Stimulated activated CD4-positive, alpha-beta T cell treated with anti-CD3 and anti-CD28 coated beads, TNF-alpha, amount 100 ng/mL, for 1 hour (primary cell): ENCODE measurements around the gene CTXN1.
A peak's percentile ranks its signal among the peaks of the same experiment; 100 is the strongest.
"Not testable (repeated sequence)": the region's sequence is repeated elsewhere in the genome, so short reads cannot be mapped to it uniquely, and the experiment has no call there.

Experiments
- DNase-seq, 3 donors: peaks; one replicate each; pipeline ENCODE4 v3.0.0-alpha.2; 2020; ENCODE audit warnings: low read depth in 3 of 3, low spot score in 1 of 3

CTXN1 gene

GRCh38 chr19:7947939-7948338, 22.0 kb upstream of the CTXN1 start:
- no peak for DNase-seq

- DNase-seq: peak; percentile 64 to 80 (median 71)
These were observed 18.3 kb upstream of the CTXN1 start for GRCh38 chr19:7944177-7944761.

DNA sequence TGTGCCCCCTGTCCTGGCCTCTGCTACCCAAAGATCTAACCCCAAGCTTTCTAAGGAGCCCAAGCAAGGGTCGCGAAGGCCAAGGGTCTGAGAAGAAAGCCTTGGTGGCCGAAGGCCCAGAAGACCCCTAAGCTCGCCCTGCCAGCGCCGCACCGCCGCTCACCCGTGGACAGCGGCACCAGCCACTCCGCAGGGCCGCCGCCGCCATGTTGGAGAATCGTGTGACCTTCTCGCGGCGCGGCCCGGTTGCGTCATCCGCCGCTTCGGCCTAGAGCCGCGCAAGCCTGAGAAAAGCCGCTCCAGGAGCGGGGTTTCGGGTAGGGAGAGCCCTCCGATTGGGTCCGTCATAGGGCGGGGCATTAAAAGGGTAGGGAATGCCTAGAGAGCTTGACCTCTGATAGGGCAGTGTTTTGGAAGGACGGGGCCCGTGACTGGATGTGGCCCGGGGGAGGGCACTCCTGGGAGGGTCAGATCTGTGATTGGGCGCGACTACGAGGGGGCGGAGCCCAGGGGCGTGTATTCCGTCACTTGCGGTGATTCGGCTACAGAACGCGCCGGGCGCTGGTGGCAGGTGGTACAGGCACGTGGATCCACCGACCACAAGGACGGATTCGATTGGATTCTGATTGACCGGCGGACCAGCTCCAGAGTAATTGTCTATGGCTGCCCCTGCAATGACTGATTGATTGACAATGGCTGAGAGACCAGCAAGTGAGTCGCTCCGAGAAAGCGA, 17.7 kb upstream of the CTXN1 start, which contains the start of gene TIMM44:
Gene TIMM44 (minus strand): TSS at position 223 of the 733 bp plus-strand sequence. CDS start 15 bp downstream, at position 208.
- DNase-seq: peak; percentile 95 to 97 (median 95)

DNA sequence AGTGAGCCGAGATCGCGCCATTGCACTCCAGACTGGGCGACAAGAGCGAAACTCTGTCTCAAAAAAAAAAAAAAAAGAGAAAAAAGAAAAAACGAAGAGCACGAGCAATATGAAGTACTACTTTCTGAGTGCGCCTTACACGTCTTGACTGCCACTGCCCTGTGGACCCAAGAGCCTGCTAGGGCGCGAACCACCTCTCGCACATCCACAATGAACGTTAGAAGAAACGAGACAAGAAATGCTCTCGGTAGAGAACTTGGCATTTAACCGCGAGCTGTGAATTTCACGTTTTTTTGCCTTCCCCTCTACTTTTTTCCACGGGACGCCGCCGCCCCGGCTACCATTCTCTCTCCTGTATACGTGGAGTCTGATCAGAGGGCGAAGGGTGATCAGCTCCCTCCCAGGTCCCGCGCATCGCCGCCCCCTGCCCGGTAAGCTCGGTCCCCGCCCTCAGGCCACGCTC, 17.1 kb upstream of the CTXN1 start:
- no peak for DNase-seq

GRCh38 chr19:7941895-7942596, 16.1 kb upstream of the CTXN1 start:
- DNase-seq: no peak

DNA sequence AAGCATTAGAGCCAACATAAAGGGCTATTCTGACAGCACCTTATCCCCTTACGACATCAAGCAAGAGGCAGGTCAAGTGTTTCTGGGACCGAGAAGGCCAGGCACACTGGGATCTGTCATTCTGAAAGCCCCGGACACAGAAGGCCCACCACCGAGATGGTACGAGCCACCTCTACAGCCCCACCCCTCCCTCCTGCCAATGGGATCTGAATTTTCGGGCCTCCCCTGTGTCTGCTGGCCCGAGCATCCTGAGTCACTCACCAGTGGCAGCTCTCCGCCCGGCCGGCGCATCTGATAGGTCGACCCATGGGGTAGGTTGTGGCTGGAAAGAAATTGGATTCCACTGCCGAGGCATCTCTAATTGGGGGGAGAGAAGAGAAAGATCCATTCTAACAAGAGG, 14.9 kb upstream of the CTXN1 start:
- no peak for DNase-seq

- no peak for DNase-seq
These were observed 8.8 kb upstream of the CTXN1 start for GRCh38 chr19:7934766-7935165.

DNA sequence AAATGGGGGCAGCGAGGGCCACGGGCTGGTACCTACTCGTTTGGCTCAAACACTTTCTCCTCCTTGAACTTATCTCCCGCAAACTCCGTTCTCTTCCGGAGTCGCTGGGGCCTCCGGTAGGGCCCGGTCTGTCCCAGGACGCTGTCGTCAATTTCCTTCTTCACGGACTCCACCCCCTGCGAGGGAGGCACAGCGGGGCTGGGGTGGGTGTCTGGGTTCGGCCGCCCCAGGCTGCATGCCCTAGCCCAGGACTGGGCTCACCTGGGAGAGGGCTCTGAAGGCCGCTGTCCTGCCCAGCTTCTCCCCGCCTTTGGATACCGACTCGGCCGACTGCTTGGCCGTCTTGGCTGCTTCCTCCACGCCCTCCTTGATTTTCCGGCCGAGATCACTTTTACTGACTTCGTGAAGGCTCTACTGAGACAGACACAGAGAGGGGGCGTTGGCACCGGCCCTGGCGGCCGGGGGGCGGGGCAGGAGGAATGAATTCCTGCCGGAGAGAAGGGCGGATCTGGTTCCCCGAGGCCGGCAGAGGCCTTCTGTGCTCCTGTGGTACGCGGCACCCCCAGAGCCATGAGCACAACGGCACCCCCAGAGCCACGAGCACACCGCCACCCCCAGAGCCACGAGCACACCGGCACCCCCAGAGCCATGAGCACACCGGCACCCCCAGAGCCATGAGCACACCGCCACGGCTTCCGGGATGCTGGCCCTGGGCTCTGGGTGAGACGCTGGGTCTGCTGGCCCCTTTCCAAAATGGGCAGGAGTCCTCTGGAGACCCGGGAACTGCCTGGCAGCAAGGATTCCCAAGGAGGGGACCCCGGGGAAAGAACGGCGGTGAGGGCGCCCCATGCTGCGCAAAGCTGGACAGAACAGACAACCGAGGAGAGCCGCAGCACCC, 8.1 kb upstream of the CTXN1 start:
- no peak for DNase-seq

DNA sequence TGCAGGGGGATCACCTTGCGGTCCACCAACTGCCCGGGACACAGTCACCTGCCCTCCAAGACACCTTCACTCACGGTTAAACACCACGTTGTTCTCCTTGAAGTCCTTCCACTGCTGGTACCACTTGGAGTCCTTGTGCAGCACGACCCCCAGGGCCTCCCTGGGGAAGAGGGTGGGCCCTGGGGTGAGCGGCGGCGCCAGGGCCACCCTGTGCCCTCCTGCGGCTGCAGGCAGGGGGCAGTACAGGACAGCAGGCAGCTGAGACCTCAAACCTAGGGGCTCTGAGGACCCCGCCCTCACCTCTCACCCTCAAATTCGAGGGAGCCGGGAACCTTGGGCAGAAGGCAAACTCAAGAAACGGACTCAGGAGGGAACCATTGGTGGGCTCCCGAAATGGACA, 7.5 kb upstream of the CTXN1 start:
- DNase-seq: no peak

DNA sequence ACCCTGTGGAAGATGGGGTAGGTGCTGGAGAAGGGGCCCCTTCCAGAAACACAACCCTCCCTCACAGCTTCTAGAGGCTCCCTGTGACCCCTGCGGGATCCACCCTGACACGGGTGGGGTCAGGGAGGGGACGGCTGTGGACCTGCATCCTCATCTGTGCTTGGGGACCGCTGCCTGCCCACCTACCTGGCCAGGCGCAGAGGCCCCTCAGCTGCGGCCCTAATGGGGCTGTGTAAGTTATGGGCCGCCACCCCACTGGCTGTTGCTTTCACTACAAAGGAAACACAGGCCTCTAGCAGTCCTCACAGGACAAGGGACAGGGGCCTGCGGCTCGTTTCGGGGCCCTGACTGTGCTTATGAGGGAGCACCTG, 7.0 kb upstream of the CTXN1 start:
- DNase-seq: no peak

- no peak for DNase-seq
These were observed 6.5 kb upstream of the CTXN1 start for GRCh38 chr19:7932276-7932929.

DNA sequence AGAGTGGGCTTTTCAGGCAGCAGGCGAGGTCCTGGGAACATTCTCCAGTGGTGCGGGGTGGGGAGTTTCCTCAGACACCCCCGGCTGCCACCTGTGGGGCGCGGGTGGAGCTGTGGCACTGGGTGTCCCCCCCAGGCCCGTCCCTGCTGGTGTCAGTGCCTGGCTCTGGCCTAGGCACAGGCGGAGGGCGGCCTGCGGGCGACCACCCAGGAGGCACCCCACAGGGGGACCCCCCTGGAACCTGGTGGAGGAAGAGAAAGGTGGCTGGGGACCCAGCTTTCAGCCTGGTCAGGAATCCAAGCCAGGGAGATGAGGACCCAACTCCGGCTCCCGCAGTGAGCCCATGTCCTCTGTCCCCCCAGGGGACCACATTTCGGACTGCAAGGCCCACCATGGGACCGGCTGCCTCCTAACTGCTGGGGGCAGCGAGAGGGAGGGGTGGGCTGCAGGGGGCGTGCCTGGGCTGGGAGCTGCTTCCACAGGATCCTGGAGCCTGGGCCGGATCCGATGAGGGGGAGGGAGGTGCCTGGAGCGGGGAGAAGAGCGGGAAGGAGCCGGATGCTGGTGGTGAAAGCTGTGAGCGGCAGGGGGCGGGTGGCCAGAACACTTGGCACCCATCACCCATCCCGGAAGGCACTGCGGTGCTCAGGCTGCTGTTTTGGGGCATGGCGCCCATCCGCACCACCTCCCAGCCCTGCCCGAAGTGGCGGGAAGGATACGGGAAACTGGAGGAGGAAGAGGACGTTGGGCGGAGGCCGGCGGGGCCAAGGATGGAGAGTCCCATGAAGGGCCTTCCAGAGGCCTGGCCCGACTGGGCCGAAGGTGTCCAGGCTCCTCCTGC, 5.5 kb upstream of the CTXN1 start:
- DNase-seq: no peak

DNA sequence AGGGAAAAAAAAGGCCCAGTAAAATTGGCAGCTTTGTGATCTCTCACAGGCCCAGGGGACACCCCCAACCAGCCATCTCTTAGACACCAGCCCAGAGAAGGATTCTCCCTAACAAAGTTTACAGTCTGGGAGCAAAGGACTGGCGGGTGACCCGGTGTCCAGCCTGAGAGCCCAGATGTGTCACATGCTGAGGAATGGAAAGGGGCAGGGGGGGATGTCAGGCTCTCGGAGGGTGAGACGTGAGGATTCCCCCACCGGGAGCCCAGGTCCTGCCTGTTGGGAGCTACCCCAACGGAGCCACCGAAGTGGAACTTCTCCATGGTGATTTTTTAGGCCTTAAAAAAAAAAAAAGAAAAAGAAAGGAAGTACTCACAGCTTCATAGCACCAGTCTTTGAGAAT, 4.8 kb upstream of the CTXN1 start:
- DNase-seq: no peak

GRCh38 chr19:7930030-7930429, 4.1 kb upstream of the CTXN1 start:
- DNase-seq: not testable (repeated sequence)

DNA sequence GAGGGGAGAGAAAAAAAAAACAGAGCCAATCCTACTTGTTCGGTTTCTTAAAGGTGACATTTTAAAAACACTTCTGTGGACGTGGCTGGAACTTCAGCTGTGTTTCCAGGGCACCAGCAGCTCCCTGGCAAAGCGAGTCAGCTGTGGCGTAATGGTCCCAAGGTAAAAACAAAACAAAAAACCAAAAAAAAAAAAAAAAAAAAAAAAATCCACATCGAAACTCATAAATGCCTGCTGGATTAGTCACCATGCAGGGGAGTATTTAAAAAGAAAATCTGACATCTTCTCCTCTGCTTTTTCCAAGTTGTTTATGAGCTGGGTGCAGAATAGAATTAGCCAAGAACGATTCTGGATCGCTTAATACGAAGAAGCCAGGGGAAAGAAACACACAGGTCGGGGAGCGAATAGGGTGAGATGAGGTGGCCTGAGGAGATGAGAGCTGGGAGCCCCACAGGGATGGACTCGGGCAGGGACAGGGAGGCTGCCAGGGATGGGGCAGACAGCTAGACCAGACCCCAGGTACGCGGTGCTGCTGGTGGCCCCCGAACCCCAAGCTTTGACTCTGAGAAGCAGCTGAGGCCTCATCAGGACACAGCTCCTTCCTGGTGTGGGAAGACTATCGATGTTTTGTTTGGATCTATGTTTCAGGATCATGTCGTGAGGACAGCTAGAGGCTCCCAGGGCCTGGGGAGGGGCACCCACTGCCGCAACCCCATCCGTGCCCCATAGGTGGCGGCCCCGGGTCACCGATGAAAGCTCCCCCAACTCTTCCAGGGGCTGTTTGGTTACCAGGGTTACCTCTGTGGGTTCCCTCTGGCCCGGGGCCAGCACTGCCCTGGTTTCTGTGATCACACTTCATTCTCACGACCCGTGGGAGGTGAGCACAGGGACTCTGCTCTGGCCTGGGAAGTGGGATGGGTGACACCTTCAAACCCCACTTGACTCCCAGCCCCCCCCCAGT, 3.1 kb upstream of the CTXN1 start:
- DNase-seq: peak in 1 of 3 donors; percentile 39

DNA sequence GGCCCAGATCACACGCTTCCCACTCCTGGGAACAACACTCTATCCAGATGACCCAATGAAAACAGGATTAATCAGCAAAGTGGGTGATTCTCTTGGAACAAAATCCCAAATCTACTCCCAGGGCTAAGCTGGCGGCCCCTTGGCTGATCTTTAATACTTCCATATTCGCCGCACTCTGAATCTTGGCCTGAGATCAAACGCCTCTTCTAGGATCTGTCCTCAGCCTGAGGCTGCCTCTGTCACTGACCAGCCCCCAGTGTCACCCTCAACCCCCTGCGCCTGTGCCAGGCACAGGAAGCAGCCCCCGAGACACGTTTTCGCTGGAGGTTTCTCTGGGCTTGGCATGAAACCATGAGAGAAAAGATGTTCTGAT, 2.4 kb upstream of the CTXN1 start:
- no peak for DNase-seq

DNA sequence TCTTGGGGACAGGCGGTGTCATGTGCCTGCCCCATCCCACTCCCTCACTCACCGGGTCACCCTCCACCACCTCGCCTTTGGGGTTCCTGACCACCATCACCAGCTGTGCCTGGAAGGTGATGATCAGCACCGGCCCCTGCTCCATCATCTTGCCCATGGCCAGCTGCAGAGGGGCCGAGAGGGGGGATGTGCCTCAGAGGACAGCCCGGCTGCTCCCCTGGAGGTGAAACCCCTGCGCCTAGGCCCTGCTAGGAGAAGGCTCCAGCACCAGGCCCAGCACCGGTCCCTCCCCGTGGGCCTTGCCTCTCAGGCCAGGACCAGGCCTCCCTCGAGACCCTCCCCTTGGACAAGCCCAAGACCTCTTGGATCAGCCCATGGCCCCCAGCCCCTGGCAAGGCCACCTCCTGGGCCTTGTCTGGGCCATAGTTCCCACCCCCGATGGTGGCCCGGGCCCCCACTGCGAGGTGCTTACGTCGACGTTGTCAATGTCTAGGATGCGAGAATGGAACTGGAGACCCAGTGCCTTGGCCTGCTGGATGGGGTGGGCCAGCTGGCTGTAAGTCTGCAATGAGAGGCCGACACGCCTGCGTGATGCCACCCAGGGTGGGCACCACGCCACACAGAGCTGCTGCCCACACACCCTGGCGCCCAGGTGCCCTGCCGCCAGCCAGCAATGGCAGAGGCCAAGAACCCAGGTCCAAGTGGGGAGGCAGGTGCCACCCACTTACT, 1.8 kb upstream of the CTXN1 start:
- no peak for DNase-seq
